Stomach (tissue), 4 donors: Measurements from ENCODE around the gene AUTS2.

Experiments used
- POLR2A ChIP-seq, 4 donors: fragments of 450-650 bp; IDR thresholded peaks; one replicate each; pipeline ENCODE4 v1.6.1; 2016; ENCODE audit warnings: antibody characterized with exemption in 4 of 4, control low read depth in 2 of 4, mild to moderate bottlenecking in 1 of 4, moderate library complexity in 1 of 4
- POLR2AphosphoS5 ChIP-seq, 3 donors: sonication (generic); formaldehyde crosslinking; IDR thresholded peaks; one replicate each; pipeline ENCODE4 v1.6.1; 2016; ENCODE audit warnings: antibody characterized with exemption in 3 of 3
- TF ChIP-seq, protein P1 (sequence below), 7 experiments: fragments of 450-650 bp in 4 of 7; fragments of 200-600 bp in 3 of 7; sonication (generic) in 3 of 7; IDR thresholded peaks; one replicate each; pipeline ENCODE4 v1.5.1; 2016 to 2019; ENCODE audit warnings: antibody characterized with exemption in 7 of 7, control low read depth in 2 of 7, mild to moderate bottlenecking in 1 of 7

GRCh38 chr7:70592171-70592570 is 993.9 kb downstream of the AUTS2 start:
- TF ChIP-seq, protein P1, sequence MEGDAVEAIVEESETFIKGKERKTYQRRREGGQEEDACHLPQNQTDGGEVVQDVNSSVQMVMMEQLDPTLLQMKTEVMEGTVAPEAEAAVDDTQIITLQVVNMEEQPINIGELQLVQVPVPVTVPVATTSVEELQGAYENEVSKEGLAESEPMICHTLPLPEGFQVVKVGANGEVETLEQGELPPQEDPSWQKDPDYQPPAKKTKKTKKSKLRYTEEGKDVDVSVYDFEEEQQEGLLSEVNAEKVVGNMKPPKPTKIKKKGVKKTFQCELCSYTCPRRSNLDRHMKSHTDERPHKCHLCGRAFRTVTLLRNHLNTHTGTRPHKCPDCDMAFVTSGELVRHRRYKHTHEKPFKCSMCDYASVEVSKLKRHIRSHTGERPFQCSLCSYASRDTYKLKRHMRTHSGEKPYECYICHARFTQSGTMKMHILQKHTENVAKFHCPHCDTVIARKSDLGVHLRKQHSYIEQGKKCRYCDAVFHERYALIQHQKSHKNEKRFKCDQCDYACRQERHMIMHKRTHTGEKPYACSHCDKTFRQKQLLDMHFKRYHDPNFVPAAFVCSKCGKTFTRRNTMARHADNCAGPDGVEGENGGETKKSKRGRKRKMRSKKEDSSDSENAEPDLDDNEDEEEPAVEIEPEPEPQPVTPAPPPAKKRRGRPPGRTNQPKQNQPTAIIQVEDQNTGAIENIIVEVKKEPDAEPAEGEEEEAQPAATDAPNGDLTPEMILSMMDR (IDR thresholded peaks at IDR 0.05): no peak
- TF ChIP-seq POLR2A (IDR thresholded peaks at IDR 0.05) (no peak), POLR2AphosphoS5 (IDR thresholded peaks at IDR 0.05) (no peak)
